ENCODE data around the gene AGXT.
A peak's percentile ranks its signal among the peaks of the same experiment; 100 is the strongest.

AGXT gene

DNA sequence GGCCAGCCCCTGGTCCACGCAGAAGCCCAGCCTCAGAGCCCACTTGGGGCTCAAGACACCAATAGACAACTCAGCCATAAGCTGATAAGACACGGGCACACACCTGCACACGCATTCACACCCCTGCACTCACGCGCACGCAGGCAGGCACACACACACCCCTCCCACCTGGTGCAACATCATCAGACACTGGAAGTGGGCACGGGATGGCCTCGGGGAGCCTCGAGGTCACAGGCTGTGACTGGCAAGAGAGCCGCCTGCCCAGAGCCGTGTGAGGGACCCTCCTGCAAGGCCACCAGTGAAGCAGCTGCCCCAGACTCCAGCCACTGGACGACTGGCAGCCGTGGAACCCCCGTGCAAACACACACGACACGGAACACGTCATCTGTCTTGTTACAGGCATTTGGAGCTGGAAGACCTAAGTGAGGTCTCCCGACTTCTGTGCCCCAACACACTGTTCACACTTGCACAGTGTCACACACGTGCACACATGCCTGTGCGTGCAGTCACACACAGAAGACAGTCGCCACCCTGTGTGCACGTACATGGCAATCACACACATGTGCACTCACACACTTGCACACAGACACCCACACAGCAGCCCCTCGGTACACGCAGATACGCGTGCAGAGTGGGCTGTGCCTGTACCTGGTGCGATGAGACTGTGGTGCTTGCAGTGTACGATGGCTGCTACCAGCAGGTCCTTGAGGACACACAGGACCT, 26.4 kb downstream of the AGXT start:
- in situ Hi-C loops (cut with HindIII; ENCODE audit: low pct_unique_long_range_greater_than_20kb, low sequenced_read_pairs) = no loop called here
- no peak for DNase-seq (ENCODE audit: low read depth in 1 of 2, low spot score in 1 of 2)

DNA sequence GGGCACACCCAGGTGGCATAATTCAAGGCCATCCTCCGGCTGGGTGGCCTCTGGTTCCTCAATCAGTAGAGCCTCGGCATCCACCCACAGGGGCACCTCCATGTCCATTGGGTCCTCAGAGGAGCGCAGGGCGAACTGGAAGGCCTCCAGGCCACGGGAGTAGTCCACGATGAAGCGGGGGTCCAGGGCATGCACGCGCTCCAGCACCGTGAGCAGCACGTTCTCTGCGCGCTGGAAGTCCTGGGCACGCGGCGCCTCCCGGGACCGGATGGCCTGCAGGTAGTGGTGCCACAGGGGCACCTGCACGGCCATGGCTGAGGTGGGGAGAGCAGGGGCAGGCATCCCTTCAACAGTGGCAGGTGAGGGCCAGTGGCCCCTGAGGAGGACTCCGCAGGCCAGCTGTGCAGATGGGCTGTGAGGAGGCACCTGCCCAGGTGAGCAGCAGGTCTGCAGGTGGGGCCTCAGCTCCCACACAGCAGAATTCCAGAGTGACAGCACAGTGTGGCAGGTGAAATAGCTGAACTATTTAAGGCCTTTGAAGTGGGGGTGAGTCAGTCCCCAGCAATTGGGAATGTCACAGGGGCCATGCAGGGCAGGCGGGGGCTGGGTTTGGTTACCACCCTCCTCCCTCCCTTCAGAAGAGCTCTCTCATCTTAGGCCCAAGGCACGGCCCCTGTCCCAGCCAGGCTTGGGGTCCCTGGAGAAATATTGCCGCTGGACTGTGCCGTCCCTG, 27.2 kb downstream of the AGXT start, which contains the start of gene MAB21L4:
Gene MAB21L4 (minus strand): TSS at position 501 of the 733 bp plus-strand sequence. CDS start 159 bp downstream, at position 342.
- in situ Hi-C loops (cut with HindIII; ENCODE audit: low pct_unique_long_range_greater_than_20kb, low sequenced_read_pairs) = no loop called here

More for the DNA sequence above, 26.4 kb downstream of the AGXT start:
- TF ChIP-seq JUND (IDR thresholded peaks at IDR 0.05; ENCODE audit: low read depth) = no peak

DNA sequence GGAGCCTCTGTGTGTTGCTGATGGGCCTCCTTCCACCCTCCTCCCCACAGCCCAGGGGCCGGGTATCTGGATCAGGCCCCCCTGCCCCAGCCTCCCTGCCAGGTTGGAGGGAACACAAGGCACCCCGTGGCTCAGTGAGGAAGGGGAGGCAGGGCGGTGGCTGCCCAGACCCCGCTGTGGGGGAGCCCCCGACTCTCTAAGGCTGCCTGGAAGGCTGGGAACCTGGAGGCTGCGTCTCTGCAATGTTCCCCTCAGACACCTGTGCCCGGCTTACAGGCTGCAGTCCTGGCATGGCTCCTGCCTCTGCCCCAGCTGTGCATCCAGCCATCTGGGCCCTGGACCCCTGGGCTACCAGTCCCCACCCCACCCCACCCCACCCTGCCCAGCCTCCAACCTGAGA, 27.8 kb downstream of the AGXT start:
- no peak for TF ChIP-seq JUND (IDR thresholded peaks at IDR 0.05; ENCODE audit: low read depth)
- in situ Hi-C loops (cut with HindIII; ENCODE audit: low pct_unique_long_range_greater_than_20kb, low sequenced_read_pairs) = no loop called here
- no peak for DNase-seq (ENCODE audit: low read depth in 1 of 2, low spot score in 1 of 2)

More for the DNA sequence above, 27.2 kb downstream of the AGXT start, which contains the start of gene MAB21L4:
- no peak for DNase-seq (ENCODE audit: low read depth in 1 of 2, low spot score in 1 of 2)
- no peak for TF ChIP-seq JUND (IDR thresholded peaks at IDR 0.05; ENCODE audit: low read depth)

DNA sequence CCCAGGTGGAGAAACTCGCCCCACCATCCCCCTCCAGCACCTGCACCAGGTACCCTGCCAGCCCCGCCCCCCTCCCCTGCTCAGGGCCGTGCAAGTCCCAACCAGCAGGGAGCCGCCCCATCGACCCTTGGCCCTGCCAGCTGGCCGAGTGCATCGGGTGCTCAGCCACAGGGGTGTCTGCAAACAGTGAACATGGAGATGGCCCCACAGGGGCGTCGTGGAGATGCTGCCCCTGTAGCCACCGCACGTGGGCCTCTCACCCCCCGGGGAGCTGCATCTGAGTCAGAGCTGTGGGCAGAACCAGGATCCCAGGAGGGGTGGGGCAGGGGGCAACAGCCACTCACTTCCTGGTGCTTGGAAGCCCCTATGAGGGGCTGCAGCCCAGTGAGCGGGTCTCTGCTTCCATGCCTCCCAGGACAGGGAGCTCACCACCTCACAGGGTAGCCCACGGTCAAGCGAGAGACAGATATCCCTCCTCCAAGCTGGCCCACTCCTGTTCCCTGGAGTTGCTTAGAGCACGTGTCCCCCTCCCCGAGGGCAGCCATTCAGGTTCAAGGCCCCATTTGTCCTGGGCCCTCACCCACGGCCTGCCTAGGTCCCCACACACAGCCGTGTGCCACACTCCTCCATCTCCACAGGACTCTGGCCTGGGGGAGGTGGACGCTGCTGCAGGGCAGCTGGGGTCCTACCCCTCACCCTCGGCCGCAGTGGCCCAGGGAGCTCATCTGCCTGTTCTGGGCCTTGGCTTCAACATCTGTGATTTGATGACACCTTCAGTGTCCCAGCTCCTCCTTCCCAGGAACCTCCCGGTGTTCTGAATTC, 28.5 kb downstream of the AGXT start:
- in situ Hi-C loops (cut with HindIII; ENCODE audit: low pct_unique_long_range_greater_than_20kb, low sequenced_read_pairs) = no loop called here
- peak in 1 of 2 experiments; percentile 54 for DNase-seq (ENCODE audit: low read depth in 1 of 2, low spot score in 1 of 2)
- no peak for TF ChIP-seq JUND (IDR thresholded peaks at IDR 0.05; ENCODE audit: low read depth)

DNA sequence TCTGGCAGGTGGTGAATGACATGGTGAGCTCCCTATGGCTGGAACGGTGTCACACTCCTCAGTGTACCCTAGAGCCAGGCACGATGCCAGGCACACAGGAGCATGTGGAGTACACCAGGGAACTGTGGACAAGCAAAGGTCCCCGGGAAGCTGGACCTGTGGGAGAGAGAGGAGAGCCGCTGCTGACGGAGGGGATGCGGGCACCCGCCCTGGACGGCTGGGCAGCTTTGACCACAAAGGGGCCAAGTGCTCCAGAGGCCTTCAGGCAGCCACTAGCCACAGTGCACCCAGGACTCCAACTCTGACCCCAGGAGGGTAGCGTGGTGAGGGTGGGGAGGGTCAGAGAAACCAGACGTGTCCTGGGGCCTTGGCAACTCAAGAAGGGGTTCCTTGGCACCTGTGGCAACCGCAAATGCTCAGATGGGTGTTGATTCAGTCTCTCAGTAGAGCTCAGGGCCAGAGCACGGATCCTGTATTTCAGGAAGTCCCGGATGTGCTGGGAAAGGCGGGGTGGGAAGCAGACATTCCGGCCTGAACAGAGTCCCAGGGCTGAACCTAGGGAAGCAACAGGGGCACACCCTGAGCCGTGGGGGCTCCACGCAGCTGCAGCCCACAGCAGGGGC, 29.6 kb downstream of the AGXT start:
- TF ChIP-seq JUND (IDR thresholded peaks at IDR 0.05; ENCODE audit: low read depth) = no peak
- DNase-seq (ENCODE audit: low read depth in 1 of 2, low spot score in 1 of 2) = peak; percentile 79 to 94
- in situ Hi-C loops (cut with HindIII; ENCODE audit: low pct_unique_long_range_greater_than_20kb, low sequenced_read_pairs) = no loop called here

DNA sequence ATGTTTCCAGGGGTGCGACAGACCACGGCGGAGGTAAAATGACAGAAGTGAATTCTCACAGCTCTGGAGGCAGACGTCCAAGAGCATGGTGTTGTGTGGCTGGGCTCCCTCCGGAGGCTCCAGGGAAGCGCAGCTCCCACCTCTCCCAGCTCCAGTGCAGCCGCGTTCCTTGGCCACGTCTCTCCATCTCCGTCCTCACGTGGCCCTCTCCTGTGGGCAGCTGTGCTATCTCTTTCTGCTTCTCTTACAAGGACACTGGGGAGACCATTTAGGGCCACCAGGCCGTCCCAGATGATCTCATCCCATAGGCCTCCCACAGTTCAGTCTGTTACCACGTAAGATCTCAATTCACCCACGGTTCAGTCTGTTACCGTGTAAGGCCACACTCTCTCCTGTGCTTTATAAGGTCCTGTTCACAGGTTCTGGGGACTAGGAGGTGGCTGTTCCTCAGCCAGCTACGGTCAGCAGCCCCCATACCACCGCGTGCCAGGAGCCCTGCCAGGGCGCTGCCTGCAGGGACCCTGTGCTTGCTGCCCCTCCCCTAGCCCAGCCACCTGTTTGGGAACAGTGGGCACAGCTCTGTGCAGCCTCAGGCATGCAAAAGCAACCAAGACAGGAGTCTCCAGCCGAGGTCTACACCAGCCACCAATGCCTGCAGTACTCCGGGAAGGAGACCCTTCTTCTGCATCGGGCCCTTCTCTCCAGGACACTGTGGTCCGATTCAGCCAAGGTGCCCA, 30.3 kb downstream of the AGXT start:
- TF ChIP-seq JUND (IDR thresholded peaks at IDR 0.05; ENCODE audit: low read depth) = no peak
- peak in 1 of 2 experiments; percentile 19 for DNase-seq (ENCODE audit: low read depth in 1 of 2, low spot score in 1 of 2)
- in situ Hi-C loops (cut with HindIII; ENCODE audit: low pct_unique_long_range_greater_than_20kb, low sequenced_read_pairs) = no loop called here

DNA sequence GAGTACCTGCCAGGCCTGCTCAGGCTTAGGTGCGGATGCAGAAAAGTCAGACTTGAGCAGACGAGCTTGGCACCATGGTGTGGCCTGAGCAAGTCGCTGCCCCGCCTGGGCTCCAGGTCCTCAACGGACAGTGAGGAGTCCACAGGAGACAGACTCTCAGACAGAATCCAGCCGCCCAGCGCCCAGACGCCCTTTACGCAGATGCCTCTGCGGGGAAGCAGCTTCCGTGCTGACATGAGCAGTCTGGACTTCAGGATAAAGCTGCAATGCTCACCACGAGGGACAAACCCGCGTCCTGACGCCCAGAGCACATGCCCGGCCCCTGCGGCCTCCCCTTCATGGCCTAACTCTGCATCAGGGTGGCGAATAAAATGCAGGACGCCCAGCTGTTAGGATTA, 30.8 kb downstream of the AGXT start:
- in situ Hi-C loops (cut with HindIII; ENCODE audit: low pct_unique_long_range_greater_than_20kb, low sequenced_read_pairs) = no loop called here
- DNase-seq (ENCODE audit: low read depth in 1 of 2, low spot score in 1 of 2) = no peak
- no peak for TF ChIP-seq JUND (IDR thresholded peaks at IDR 0.05; ENCODE audit: low read depth)

DNA sequence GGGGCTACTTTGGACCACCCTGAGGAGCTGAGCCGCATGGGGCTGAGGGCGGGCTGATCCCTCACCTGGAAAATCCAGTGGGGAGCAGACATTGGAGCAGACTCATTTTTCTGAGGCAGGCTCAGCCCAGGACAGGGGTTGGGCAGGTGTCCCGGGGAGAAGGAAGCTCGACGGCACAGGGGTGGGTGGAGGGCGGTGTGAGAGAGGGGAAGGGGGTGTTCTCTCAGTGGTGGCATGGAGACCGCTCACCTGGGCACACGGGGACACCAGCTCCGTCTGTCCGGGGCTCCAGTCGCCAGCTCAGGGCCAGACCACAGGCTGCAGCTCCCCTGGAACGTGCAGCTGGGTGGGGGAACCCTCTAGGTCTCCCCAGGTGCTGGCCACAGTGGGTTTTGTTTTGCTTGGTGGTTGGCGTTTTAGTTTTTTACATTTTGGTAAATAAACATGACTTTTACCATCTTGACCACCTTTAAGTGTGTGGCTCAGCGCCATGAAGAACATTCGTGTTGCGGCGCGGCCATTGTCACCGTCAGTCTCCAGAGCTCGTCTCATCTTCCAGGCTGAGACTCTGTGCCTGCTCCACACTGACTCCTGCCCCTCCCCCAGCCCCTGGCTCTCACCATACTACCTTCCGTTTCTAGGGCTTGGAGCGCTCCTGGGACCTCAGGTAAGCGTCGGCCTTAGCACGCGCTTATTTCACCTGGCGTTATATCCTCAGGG, 31.7 kb downstream of the AGXT start:
- no peak for TF ChIP-seq JUND (IDR thresholded peaks at IDR 0.05; ENCODE audit: low read depth)

DNA sequence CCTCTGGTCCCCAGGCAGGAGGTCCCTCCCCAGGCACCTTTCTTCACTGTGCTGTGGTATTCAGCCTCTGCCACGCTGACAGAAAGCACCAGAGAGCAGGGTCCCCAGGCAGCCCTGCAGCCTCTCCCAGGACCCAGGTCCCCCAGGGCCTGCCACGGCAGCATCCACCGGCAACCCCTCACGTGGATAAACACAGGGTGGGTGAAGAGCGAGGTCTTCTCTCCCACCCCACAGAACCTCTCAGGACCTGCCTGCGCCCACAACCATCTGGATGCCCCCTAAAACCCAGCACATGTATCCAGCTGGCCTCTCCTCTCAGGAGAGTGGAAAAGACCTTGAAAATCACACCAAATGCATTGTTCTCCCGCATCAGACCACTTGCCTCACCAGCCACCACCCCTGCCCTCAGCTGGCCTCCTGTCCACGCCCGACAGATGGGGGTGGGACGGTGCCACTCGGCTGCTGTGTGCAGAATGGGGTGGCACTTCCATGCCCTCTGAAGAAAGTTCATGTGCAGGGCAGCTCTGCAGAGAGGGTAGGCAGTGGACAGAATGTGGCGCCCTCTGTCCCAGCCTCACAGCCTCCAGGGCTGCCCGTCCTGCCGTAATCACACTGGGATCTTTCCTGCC, 33.5 kb downstream of the AGXT start:
- no peak for DNase-seq (ENCODE audit: low read depth in 1 of 2, low spot score in 1 of 2)
- TF ChIP-seq JUND (IDR thresholded peaks at IDR 0.05; ENCODE audit: low read depth) = no peak
- in situ Hi-C loops (cut with HindIII; ENCODE audit: low pct_unique_long_range_greater_than_20kb, low sequenced_read_pairs) = no loop called here

More for the DNA sequence above, 31.7 kb downstream of the AGXT start:
- in situ Hi-C loops (cut with HindIII; ENCODE audit: low pct_unique_long_range_greater_than_20kb, low sequenced_read_pairs) = no loop called here
- DNase-seq (ENCODE audit: low read depth in 1 of 2, low spot score in 1 of 2) = no peak

DNA sequence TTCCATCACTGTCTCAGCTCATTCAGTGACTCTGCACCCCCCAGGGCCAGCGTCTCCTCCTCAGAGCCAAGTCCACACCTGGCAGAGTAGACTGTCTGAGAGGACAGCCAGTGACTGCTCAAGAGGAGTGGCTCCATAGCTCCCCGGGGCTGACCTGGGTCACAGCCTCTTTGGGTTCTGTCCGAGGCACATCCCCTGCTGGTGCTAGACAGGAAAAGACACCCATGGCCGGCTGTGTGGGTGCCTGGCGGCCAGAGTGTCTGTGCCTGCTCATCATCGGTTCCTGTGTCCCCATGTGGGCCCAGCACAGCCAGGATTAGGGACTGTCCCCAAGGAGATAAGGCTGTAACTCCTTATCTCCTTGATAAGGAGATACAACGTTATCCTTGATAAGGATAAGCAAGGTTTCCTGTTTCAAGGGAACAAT, 34.0 kb downstream of the AGXT start:
- TF ChIP-seq JUND (IDR thresholded peaks at IDR 0.05; ENCODE audit: low read depth) = no peak
- DNase-seq (ENCODE audit: low read depth in 1 of 2, low spot score in 1 of 2) = peak in 1 of 2 experiments; percentile 19
- in situ Hi-C loops (cut with HindIII; ENCODE audit: low pct_unique_long_range_greater_than_20kb, low sequenced_read_pairs) = no loop called here
